C4-2B (cell line): ENCODE data around the gene CHCT1.

ENCODE experiments used
- ZFX ChIP-seq: fragments of 450-650 bp; IDR thresholded peaks from 2 replicates; pipeline ENCODE4 v1.6.1; 2017
- TF ChIP-seq, protein P1 (sequence below): fragments of 450-650 bp; conservative IDR thresholded peaks from 2 replicates; pipeline ENCODE4 v1.5.1; 2017; ENCODE audit warnings: mild to moderate bottlenecking

DNA sequence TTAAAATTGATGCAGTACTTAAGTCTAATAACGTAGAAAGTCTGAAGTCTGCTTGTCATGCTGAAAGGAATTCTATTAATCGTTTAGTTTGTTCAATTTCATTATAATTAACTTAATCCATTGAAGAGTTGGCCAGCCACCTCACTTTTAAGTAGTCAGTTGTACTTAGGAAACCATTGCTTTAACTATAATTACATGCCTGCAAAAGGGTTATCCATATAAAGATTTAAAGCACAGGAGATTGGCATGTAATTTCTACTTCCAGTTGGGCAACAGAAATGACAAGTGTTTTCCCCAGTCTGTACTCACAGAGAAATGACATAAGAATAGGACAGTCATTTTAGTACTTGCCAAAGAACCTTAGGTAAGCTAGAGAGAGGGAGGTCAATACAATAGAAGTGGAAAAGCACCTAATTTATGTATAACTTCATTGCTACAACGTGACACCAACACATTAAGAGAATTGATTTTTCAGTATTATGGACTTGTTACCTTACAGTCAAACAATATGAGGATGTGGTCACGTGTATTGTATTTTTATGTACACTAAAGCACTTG lies 26.7 kb upstream of the CHCT1 start:
- TF ChIP-seq, protein P1, sequence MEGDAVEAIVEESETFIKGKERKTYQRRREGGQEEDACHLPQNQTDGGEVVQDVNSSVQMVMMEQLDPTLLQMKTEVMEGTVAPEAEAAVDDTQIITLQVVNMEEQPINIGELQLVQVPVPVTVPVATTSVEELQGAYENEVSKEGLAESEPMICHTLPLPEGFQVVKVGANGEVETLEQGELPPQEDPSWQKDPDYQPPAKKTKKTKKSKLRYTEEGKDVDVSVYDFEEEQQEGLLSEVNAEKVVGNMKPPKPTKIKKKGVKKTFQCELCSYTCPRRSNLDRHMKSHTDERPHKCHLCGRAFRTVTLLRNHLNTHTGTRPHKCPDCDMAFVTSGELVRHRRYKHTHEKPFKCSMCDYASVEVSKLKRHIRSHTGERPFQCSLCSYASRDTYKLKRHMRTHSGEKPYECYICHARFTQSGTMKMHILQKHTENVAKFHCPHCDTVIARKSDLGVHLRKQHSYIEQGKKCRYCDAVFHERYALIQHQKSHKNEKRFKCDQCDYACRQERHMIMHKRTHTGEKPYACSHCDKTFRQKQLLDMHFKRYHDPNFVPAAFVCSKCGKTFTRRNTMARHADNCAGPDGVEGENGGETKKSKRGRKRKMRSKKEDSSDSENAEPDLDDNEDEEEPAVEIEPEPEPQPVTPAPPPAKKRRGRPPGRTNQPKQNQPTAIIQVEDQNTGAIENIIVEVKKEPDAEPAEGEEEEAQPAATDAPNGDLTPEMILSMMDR, result no peak
- TF ChIP-seq ZFX, result no peak
